ENCODE measurements around the gene KAZN. TPM values are rescaled to one million over a fixed set of nuclear protein-coding genes. Genes with fewer than 3 reads are reported as not detected.

KAZN gene
- polyA plus RNA-seq, 1 donor from 2014 or later: 20.6 TPM

DNA sequence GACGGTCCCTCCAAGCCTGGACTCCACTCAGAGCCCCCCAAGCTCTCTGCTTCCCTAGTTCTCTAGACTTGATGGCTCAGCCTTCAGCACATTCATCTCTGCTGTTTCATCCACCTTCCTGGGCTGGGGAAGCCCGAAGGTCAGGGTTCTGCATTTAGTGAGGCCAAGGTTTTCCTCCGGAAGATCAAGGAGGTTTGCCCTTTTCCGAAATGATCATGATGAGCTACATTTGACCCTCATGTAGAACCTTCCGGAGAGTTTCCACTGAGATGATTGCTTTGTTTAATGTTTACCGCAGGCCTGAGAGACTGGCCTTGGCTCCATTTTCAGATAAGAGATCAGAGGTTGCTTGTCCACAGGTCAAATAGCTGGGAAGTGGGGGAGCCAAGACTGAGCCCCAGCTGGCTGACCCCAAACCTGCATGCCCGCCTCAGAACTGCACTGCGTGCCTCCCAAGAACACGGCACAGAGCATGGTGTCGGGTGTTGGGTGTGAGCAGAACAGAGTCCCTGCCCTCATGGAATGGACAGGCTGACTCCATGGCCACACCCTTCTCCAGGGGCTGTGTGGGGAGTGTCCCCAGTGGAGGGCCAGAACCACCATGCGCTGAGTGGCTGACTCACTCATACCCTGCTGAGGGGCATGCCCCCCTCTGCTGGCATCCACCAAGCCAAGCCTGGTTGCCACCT lies 354.3 kb downstream of the KAZN start:
- no peak for TF ChIP-seq EZH2 (IDR thresholded peaks at IDR 0.05; ENCODE audit: borderline replicate concordance, insufficient read depth, low read length, poor library complexity, severe bottlenecking)
- no peak for TF ChIP-seq POLR2AphosphoS5 (IDR thresholded peaks at IDR 0.05)
- TF ChIP-seq MXI1 (conservative IDR thresholded peaks at IDR 0.05; ENCODE audit: poor library complexity, severe bottlenecking): no peak
- TF ChIP-seq, protein P1, sequence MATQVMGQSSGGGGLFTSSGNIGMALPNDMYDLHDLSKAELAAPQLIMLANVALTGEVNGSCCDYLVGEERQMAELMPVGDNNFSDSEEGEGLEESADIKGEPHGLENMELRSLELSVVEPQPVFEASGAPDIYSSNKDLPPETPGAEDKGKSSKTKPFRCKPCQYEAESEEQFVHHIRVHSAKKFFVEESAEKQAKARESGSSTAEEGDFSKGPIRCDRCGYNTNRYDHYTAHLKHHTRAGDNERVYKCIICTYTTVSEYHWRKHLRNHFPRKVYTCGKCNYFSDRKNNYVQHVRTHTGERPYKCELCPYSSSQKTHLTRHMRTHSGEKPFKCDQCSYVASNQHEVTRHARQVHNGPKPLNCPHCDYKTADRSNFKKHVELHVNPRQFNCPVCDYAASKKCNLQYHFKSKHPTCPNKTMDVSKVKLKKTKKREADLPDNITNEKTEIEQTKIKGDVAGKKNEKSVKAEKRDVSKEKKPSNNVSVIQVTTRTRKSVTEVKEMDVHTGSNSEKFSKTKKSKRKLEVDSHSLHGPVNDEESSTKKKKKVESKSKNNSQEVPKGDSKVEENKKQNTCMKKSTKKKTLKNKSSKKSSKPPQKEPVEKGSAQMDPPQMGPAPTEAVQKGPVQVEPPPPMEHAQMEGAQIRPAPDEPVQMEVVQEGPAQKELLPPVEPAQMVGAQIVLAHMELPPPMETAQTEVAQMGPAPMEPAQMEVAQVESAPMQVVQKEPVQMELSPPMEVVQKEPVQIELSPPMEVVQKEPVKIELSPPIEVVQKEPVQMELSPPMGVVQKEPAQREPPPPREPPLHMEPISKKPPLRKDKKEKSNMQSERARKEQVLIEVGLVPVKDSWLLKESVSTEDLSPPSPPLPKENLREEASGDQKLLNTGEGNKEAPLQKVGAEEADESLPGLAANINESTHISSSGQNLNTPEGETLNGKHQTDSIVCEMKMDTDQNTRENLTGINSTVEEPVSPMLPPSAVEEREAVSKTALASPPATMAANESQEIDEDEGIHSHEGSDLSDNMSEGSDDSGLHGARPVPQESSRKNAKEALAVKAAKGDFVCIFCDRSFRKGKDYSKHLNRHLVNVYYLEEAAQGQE (IDR thresholded peaks at IDR 0.05; ENCODE audit: borderline replicate concordance): no peak
- no peak for TF ChIP-seq TAF1 (IDR thresholded peaks at IDR 0.05; ENCODE audit: low read depth)
- no peak for TF ChIP-seq EP300 (conservative IDR thresholded peaks at IDR 0.05; ENCODE audit: poor library complexity, severe bottlenecking)
- TF ChIP-seq RAD21 (conservative IDR thresholded peaks at IDR 0.05): no peak
- no peak for TF ChIP-seq SMC3 (conservative IDR thresholded peaks at IDR 0.05; ENCODE audit: poor library complexity)
- TF ChIP-seq, protein P2, sequence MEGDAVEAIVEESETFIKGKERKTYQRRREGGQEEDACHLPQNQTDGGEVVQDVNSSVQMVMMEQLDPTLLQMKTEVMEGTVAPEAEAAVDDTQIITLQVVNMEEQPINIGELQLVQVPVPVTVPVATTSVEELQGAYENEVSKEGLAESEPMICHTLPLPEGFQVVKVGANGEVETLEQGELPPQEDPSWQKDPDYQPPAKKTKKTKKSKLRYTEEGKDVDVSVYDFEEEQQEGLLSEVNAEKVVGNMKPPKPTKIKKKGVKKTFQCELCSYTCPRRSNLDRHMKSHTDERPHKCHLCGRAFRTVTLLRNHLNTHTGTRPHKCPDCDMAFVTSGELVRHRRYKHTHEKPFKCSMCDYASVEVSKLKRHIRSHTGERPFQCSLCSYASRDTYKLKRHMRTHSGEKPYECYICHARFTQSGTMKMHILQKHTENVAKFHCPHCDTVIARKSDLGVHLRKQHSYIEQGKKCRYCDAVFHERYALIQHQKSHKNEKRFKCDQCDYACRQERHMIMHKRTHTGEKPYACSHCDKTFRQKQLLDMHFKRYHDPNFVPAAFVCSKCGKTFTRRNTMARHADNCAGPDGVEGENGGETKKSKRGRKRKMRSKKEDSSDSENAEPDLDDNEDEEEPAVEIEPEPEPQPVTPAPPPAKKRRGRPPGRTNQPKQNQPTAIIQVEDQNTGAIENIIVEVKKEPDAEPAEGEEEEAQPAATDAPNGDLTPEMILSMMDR (IDR thresholded peaks at IDR 0.05; ENCODE audit: poor library complexity, severe bottlenecking): no peak
- H3K9me3 ChIP-seq (ENCODE audit: low read length): no peaks in the 10 kb centered on the region
- no peaks in the 10 kb centered on the region for H3K27me3 ChIP-seq (ENCODE audit: insufficient read depth, low read depth, low read length)
- no peak overlapping the region for H3K4me2 ChIP-seq (ENCODE audit: low read length)
- no peaks in the 10 kb centered on the region for H4K20me1 ChIP-seq (ENCODE audit: insufficient read depth)
- no peaks in the 10 kb centered on the region for H3K79me2 ChIP-seq (replicated peaks; ENCODE audit: insufficient read depth, low read length)
- no peak overlapping the region for H3K27ac ChIP-seq (ENCODE audit: low read length)
- H3K36me3 ChIP-seq (ENCODE audit: insufficient read depth, low read length): no peaks in the 10 kb centered on the region
- H2AFZ ChIP-seq (ENCODE audit: low read depth, low read length): no peak overlapping the region
- H3K9me2 ChIP-seq (ENCODE audit: insufficient read depth, low read length): no peaks in the 10 kb centered on the region
- no peak overlapping the region for H3K9ac ChIP-seq (ENCODE audit: low read length)
- H3K4me3 ChIP-seq (ENCODE audit: low read length): no peak overlapping the region
- H3F3A ChIP-seq (ENCODE audit: insufficient read depth, low read length, poor library complexity, severe bottlenecking): no peaks in the 10 kb centered on the region

DNA sequence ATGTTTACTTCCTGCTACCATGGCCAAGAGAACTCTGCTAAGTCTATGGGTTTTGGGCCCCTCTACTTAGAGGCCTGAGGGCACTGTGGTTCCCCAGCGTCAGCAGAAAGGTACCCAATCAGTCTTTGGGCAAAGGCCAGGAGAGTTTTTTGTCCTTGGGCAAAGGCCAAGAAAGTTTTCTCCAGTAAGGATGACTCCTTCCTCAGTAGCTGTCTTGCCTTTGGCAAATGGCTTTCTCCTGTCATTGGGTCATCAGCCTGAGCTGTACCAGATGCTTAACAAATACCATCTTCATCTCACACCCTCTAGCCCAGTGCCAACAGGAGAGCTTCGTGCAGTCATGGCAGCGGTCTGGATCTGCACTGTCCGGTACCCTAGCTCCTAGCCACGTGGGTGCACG lies 355.7 kb downstream of the KAZN start:
- H3K9me2 ChIP-seq (ENCODE audit: insufficient read depth, low read length): no peaks in the 10 kb centered on the region
- H3F3A ChIP-seq (ENCODE audit: insufficient read depth, low read length, poor library complexity, severe bottlenecking): no peaks in the 10 kb centered on the region
- H3K27ac ChIP-seq (ENCODE audit: low read length): no peak overlapping the region
- TF ChIP-seq TAF1 (IDR thresholded peaks at IDR 0.05; ENCODE audit: low read depth): no peak
- TF ChIP-seq RAD21 (conservative IDR thresholded peaks at IDR 0.05): no peak
- TF ChIP-seq, protein P2 (IDR thresholded peaks at IDR 0.05; ENCODE audit: poor library complexity, severe bottlenecking): no peak
- no peak for TF ChIP-seq MXI1 (conservative IDR thresholded peaks at IDR 0.05; ENCODE audit: poor library complexity, severe bottlenecking)
- TF ChIP-seq, protein P1 (IDR thresholded peaks at IDR 0.05; ENCODE audit: borderline replicate concordance): no peak
- no peak for TF ChIP-seq POLR2AphosphoS5 (IDR thresholded peaks at IDR 0.05)
- no peak for TF ChIP-seq EZH2 (IDR thresholded peaks at IDR 0.05; ENCODE audit: borderline replicate concordance, insufficient read depth, low read length, poor library complexity, severe bottlenecking)
- TF ChIP-seq SMC3 (conservative IDR thresholded peaks at IDR 0.05; ENCODE audit: poor library complexity): no peak
- TF ChIP-seq EP300 (conservative IDR thresholded peaks at IDR 0.05; ENCODE audit: poor library complexity, severe bottlenecking): no peak
- no peak overlapping the region for H3K4me3 ChIP-seq (ENCODE audit: low read length)
- no peaks in the 10 kb centered on the region for H3K36me3 ChIP-seq (ENCODE audit: insufficient read depth, low read length)
- H4K20me1 ChIP-seq (ENCODE audit: insufficient read depth): no peaks in the 10 kb centered on the region
- no peaks in the 10 kb centered on the region for H3K27me3 ChIP-seq (ENCODE audit: insufficient read depth, low read depth, low read length)
- H3K4me2 ChIP-seq (ENCODE audit: low read length): no peak overlapping the region
- no peaks in the 10 kb centered on the region for H3K9me3 ChIP-seq (ENCODE audit: low read length)
- H3K9ac ChIP-seq (ENCODE audit: low read length): no peak overlapping the region
- no peaks in the 10 kb centered on the region for H3K79me2 ChIP-seq (replicated peaks; ENCODE audit: insufficient read depth, low read length)
- H2AFZ ChIP-seq (ENCODE audit: low read depth, low read length): no peak overlapping the region
